ENCODE data around the gene IGF2BP2.

DNA sequence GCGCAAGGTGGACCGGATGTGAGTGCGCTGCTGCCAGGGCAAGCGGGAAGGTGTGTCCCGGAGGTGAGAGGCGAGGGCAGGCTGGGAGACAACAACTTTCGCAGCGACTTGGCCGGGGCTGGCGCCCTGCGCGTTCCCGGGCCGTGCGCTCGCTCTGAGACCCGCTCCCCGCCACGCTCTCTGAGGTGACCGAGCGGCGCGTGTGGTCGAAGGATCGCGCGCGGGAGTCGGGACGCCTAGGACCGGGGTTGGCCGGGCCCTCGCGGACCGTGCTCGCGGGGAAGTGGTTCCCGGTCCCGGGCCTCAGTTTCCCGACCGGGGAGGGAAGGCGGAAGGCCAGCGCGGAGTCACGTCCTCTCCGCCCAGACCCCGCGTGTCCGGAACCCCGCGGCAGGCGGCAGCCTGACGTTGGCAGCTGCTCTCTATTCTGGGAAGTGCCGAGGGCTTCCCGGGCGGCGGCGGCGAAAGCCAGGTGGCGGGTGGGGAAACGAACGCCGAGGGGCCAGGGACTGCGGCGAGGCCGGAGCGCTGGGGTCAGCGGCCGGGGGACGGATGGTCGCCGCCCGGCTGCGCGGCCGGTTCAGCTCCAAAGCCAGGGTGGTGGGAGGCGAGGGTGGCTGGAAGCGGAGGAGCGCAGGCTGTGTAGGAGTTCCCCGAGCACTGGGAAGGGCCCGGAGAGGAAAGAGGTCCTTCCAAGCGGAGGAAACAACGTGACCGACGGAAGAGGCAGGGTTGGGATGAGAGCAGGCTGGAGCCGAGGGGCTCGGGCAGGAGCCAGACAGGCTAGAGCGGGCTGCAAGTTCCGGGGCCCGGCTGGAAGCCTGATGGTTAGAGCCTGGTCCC lies 1.0 kb upstream of the IGF2BP2 start:
- TF ChIP-seq, protein P1, sequence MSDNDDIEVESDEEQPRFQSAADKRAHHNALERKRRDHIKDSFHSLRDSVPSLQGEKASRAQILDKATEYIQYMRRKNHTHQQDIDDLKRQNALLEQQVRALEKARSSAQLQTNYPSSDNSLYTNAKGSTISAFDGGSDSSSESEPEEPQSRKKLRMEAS (IDR thresholded peaks at IDR 0.05; ENCODE audit: low read depth, low read length) = no peak
- TF ChIP-seq, protein P2, sequence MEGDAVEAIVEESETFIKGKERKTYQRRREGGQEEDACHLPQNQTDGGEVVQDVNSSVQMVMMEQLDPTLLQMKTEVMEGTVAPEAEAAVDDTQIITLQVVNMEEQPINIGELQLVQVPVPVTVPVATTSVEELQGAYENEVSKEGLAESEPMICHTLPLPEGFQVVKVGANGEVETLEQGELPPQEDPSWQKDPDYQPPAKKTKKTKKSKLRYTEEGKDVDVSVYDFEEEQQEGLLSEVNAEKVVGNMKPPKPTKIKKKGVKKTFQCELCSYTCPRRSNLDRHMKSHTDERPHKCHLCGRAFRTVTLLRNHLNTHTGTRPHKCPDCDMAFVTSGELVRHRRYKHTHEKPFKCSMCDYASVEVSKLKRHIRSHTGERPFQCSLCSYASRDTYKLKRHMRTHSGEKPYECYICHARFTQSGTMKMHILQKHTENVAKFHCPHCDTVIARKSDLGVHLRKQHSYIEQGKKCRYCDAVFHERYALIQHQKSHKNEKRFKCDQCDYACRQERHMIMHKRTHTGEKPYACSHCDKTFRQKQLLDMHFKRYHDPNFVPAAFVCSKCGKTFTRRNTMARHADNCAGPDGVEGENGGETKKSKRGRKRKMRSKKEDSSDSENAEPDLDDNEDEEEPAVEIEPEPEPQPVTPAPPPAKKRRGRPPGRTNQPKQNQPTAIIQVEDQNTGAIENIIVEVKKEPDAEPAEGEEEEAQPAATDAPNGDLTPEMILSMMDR (IDR thresholded peaks at IDR 0.05; ENCODE audit: low read depth, low read length) = no peak
- TF ChIP-seq POLR2A (IDR thresholded peaks at IDR 0.05; ENCODE audit: extremely low read depth, insufficient read length) = no peak
